Measurements from ENCODE around the gene SMPX.

GRCh38 chrX:21711129-21711847 lies 46.6 kb downstream of the SMPX start:
- TF ChIP-seq CTCF (conservative IDR thresholded peaks at IDR 0.05; ENCODE audit: low read depth in 2 of 2) (no peak), POLR2AphosphoS5 (IDR thresholded peaks at IDR 0.05; ENCODE audit: low read depth) (no peak), ETS1 (IDR thresholded peaks at IDR 0.05) (no peak), EZH2phosphoT487 (IDR thresholded peaks at IDR 0.05; ENCODE audit: unreplicated experiment) (no peak), REST (IDR thresholded peaks at IDR 0.05; ENCODE audit: unreplicated experiment) (no peak), JUNB (IDR thresholded peaks at IDR 0.05; ENCODE audit: unreplicated experiment) (no peak), EZH2 (IDR thresholded peaks at IDR 0.05; ENCODE audit: low read depth, unreplicated experiment) (no peak), ZNF114 (CRISPR knock-in tag; IDR thresholded peaks at IDR 0.05) (no peak), ZNF462 (CRISPR knock-in tag; IDR thresholded peaks at IDR 0.05) (no peak), CREB1 (CRISPR knock-in tag; IDR thresholded peaks at IDR 0.05; ENCODE audit: low read depth) (no peak)
